Kidney epithelial cell (primary cell): Measurements from ENCODE around the gene GPR15LG. TPM values are rescaled to one million over a fixed set of nuclear protein-coding genes. Genes with fewer than 3 reads are reported as not detected.

ENCODE experiments used
- DNase-seq: peaks from one replicate; pipeline ENCODE4 v3.0.0-alpha.2; 2010; ENCODE audit warnings: low read depth
- H3K27me3 ChIP-seq: 2 replicates; pipeline ENCODE4 v1.6.0; 2011; ENCODE audit warnings: low read length; ENCODE audit not compliant: control insufficient read depth, insufficient read depth
- H3K36me3 ChIP-seq: 2 replicates; pipeline ENCODE4 v1.5.1; 2011; ENCODE audit warnings: low read length; ENCODE audit not compliant: control insufficient read depth, insufficient read depth
- H3K4me3 ChIP-seq: 2 replicates; pipeline ENCODE4 v1.5.1; 2011; ENCODE audit warnings: low read depth, mild to moderate bottlenecking, control low read depth, low read length
- total RNA-seq: library from RNA; depleted of rRNA; stranded (reverse); fragments of >200 nt; gene quantifications from 2 replicates; pipeline ENCODE4 v1.2.3, GENCODE V29; 2015
- TF ChIP-seq, protein P1 (sequence below): IDR thresholded peaks from 2 replicates; pipeline ENCODE4 v1.5.1; 2011; ENCODE audit warnings: mild to moderate bottlenecking, moderate library complexity, low read length, control low read depth, inconsistent platforms; ENCODE audit not compliant: insufficient read depth, poor library complexity, severe bottlenecking

Gene GPR15LG
- total RNA-seq, 1 donor from 2014 or later: not detected

DNA sequence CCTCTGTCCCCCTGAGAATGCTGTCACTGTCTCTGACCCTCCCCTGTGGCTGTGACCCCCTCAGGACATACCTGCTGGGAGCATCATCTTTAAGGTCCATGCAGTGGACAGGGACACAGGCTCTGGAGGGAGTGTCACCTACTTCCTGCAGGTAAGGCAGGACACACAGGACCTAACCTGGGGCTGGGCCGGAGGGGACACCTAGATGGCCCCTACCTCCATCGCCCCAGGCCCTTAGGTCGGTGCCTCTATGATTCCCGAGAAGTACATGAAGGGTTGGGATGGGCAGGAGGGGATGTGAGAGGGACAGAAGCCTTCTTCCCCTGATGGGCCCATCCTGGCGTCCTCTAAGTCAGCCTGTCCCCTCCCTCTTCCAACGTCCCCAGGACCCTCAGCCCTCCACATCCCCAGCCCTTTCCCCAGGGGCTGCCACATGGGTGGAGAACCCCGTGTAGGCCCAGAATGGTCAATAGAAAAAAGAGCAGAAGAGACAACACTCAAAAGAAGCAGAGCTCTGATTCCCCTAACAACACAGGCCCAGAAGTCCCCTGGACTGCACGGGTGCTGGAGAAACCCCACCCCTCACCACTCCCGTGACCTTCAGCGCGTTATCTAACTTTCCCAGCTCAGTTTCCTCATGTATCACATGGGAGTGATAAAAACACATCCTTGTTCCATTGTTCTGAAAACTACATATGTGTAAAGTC is 27.1 kb downstream of the GPR15LG start:
- no peak for DNase-seq
- H3K27me3 ChIP-seq: peaks cover 6% of the 10 kb centered on the region
- no peak overlapping the region for H3K4me3 ChIP-seq
- TF ChIP-seq, protein P1, sequence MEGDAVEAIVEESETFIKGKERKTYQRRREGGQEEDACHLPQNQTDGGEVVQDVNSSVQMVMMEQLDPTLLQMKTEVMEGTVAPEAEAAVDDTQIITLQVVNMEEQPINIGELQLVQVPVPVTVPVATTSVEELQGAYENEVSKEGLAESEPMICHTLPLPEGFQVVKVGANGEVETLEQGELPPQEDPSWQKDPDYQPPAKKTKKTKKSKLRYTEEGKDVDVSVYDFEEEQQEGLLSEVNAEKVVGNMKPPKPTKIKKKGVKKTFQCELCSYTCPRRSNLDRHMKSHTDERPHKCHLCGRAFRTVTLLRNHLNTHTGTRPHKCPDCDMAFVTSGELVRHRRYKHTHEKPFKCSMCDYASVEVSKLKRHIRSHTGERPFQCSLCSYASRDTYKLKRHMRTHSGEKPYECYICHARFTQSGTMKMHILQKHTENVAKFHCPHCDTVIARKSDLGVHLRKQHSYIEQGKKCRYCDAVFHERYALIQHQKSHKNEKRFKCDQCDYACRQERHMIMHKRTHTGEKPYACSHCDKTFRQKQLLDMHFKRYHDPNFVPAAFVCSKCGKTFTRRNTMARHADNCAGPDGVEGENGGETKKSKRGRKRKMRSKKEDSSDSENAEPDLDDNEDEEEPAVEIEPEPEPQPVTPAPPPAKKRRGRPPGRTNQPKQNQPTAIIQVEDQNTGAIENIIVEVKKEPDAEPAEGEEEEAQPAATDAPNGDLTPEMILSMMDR: no peak
- H3K36me3 ChIP-seq: no peaks in the 10 kb centered on the region

DNA sequence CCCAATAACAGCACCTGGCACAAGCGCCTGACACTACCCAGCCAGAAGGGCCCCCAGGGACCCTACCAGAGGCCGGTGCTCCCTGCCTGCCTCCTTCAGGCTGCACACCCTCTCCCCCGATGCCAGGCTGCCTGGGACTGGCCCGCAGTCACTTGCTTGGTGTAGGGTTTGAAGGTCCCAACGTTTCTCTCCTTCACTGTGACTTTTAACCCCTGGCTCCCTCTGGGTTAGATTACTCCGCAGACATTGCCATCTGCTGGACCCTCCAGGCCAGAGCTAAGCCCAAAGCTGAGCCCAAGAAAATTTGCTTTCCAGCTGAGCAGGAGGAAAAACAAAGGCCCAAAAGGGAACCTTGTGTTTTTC is 27.6 kb downstream of the GPR15LG start:
- TF ChIP-seq, protein P1: no peak

DNA sequence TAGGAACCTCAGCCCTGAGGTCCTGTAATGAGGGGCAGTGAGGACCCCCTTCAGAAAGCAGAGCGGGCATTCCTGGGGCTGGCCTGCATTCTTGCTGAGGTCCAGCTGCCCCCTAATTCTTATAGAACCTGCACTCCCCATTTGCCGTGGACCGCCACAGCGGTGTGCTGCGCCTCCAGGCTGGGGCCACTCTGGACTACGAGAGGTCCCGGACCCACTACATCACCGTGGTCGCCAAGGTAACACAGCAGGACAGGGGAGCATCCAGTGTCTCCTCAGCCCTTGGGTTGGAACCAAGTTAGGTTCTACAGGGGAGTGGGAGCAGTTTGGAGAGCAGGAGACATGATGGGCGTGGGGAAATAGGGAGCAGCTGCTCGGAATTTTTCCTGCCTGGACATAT is 28.1 kb downstream of the GPR15LG start:
- no peak for DNase-seq
- Histone ChIP-seq H3K27me3 (no peaks in the 10 kb centered on the region), H3K36me3 (no peaks in the 10 kb centered on the region), H3K4me3 (no peak overlapping the region)
- TF ChIP-seq, protein P1: no peak

More for the DNA sequence above, 27.6 kb downstream of the GPR15LG start:
- Histone ChIP-seq H3K27me3 (peaks cover under 1% of the 10 kb centered on the region), H3K36me3 (no peaks in the 10 kb centered on the region), H3K4me3 (no peak overlapping the region)
- DNase-seq: no peak

DNA sequence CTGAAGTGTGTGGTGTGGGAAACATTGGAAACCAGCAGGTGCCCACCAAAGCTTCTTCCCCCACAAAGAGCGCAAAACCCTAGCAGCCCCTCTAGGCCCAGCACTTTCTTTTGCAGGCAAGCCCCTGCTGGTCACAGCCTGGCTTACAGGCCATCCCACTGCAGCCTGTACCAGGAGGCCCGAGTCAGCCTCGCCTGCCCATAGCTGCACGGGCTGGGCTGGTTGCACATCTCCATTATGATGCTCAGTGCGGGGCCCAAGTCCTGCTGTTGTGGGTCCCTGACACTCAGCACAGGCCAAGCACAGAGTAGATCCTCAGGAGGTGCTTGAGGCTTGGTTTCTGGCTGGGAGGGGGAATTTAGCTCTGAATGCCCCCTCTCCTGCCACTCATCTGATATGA is 28.7 kb downstream of the GPR15LG start:
- TF ChIP-seq, protein P1: no peak
- DNase-seq: no peak
- H3K4me3 ChIP-seq: no peak overlapping the region
- no peaks in the 10 kb centered on the region for H3K36me3 ChIP-seq
- no peaks in the 10 kb centered on the region for H3K27me3 ChIP-seq

DNA sequence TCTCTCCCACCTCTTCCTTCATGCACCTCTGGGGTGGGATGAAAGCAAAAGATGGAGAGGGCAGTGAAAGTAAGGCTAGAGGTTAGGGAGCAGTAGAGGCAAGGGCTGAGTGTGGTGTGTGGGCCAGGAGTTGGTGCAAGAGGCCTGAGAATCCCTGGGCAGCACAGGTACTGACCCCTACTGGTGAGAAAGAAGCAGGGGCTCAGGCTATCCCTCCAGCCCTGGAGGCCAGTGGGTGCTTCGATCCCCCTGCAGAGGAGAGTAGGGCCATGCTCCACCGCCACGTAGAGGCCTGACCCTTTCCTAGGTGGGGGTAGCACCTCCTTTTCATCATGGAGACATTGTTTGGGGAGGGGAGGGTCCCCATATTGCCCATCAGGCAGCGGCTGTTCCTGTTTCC is 30.5 kb downstream of the GPR15LG start:
- Histone ChIP-seq H3K4me3 (no peak overlapping the region), H3K27me3 (no peaks in the 10 kb centered on the region), H3K36me3 (no peaks in the 10 kb centered on the region)
- no peak for DNase-seq
- TF ChIP-seq, protein P1: peak; percentile 63

DNA sequence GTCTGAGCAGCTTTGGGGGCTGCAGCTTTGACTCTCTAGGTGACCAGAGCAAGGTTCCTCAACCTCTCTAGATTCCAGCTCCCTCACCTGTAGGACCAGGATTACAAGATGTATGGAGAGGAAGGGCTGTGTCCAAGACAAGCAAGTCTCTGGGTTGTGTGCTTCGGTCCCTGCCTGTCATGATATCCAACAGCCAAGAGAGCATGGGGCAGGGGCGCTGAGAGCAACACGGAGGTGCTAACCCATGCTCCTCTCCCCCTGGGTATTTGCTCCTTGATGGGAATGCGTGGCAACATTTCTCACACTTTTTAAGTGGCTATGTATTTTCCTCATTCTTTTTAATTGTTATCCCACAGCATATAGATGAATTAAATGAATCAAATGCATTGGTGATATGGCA is 31.0 kb downstream of the GPR15LG start:
- Histone ChIP-seq H3K27me3 (no peaks in the 10 kb centered on the region), H3K36me3 (no peaks in the 10 kb centered on the region), H3K4me3 (no peak overlapping the region)
- TF ChIP-seq, protein P1: no peak
- no peak for DNase-seq
